Hematopoietic multipotent progenitor cell treated with erythropoietin and hydrocortisone succinate and interleukin-3 and kit ligand, for 4 days (in vitro differentiated cells): ENCODE measurements around the gene GHRHR.

Experiments used
- DNase-seq: peaks from one replicate; pipeline ENCODE4 v3.0.0-alpha.2; 2015

Gene GHRHR

GRCh38 chr7:31007634-31008033 lies 43.9 kb downstream of the GHRHR start:
- DNase-seq, result no peak

- no peak for DNase-seq
These were observed 51.1 kb downstream of the GHRHR start for GRCh38 chr7:31014826-31015225.

GRCh38 chr7:31017032-31017675 lies 53.4 kb downstream of the GHRHR start:
- no peak for DNase-seq

GRCh38 chr7:31017721-31018120 lies 54.0 kb downstream of the GHRHR start:
- DNase-seq, result no peak

GRCh38 chr7:31019509-31019908 lies 55.8 kb downstream of the GHRHR start:
- peak; percentile 35 for DNase-seq

- no peak for DNase-seq
These were observed 56.4 kb downstream of the GHRHR start for GRCh38 chr7:31020161-31020560.

- no peak for DNase-seq
These were observed 56.9 kb downstream of the GHRHR start for GRCh38 chr7:31020652-31021051.

GRCh38 chr7:31022117-31022516 lies 58.4 kb downstream of the GHRHR start:
- DNase-seq, result no peak

- DNase-seq, result no peak
These were observed 59.0 kb downstream of the GHRHR start for GRCh38 chr7:31022726-31023125.

GRCh38 chr7:31023877-31024276 lies 60.1 kb downstream of the GHRHR start:
- no peak for DNase-seq

GRCh38 chr7:31027161-31027965 lies 63.6 kb downstream of the GHRHR start:
- no peak for DNase-seq

- DNase-seq, result no peak
These were observed 64.3 kb downstream of the GHRHR start for GRCh38 chr7:31028006-31028405.

GRCh38 chr7:31028417-31028992 lies 64.8 kb downstream of the GHRHR start:
- no peak for DNase-seq
